HepG2 (cell line): ENCODE measurements around the gene RSKR.

Experiments used
- CAMTA2 ChIP-seq: sonication (generic); formaldehyde crosslinking; IDR thresholded peaks from 2 replicates; pipeline ENCODE4 v1.4.0; 2020; ENCODE audit warnings: mild to moderate bottlenecking, missing genetic modification reagents, borderline replicate concordance
- CEBPB ChIP-seq: IDR thresholded peaks from 2 replicates; pipeline ENCODE4 v1.6.1; 2011; ENCODE audit warnings: low read depth, low read length, improper control_type of control experiment, borderline replicate concordance
- MYC ChIP-seq: sonication (generic); formaldehyde crosslinking; IDR thresholded peaks from 2 replicates; pipeline ENCODE4 v1.9.0; 2021; ENCODE audit warnings: missing genetic modification reagents, borderline replicate concordance
- NFIB ChIP-seq: sonication (generic); formaldehyde crosslinking; IDR thresholded peaks from 2 replicates; pipeline ENCODE4 v1.9.0; 2021; ENCODE audit warnings: missing genetic modification reagents, mild to moderate bottlenecking, borderline replicate concordance
- RFXAP ChIP-seq: sonication (generic); formaldehyde crosslinking; IDR thresholded peaks from 2 replicates; pipeline ENCODE4 v1.4.0; 2020; ENCODE audit warnings: missing genetic modification reagents, borderline replicate concordance
- SETDB1 ChIP-seq: sonication (generic); formaldehyde crosslinking; IDR thresholded peaks from 2 replicates; pipeline ENCODE4 v1.5.1; 2020; ENCODE audit warnings: missing genetic modification reagents, mild to moderate bottlenecking, borderline replicate concordance
- SRF ChIP-seq: IDR thresholded peaks from 2 replicates; pipeline ENCODE4 v1.6.1; 2011; ENCODE audit warnings: mild to moderate bottlenecking, low read depth, low read length, moderate library complexity
- TAF1 ChIP-seq: sonication (generic); formaldehyde crosslinking; IDR thresholded peaks from 2 replicates; pipeline ENCODE4 v1.4.0; 2020; ENCODE audit warnings: missing genetic modification reagents
- ZNF235 ChIP-seq: sonication (generic); formaldehyde crosslinking; IDR thresholded peaks from 2 replicates; pipeline ENCODE4 v1.8.1; 2023; ENCODE audit warnings: mild to moderate bottlenecking, missing genetic modification reagents, borderline replicate concordance
- ZNF430 ChIP-seq: sonication (generic); formaldehyde crosslinking; IDR thresholded peaks from 2 replicates; pipeline ENCODE4 v1.9.0; 2021; ENCODE audit warnings: mild to moderate bottlenecking, missing genetic modification reagents
- TF ChIP-seq, protein P1 (sequence below): sonication (generic); formaldehyde crosslinking; IDR thresholded peaks from 2 replicates; pipeline ENCODE4 v1.8.0; 2022; ENCODE audit warnings: low read depth, missing genetic modification reagents
- TF ChIP-seq, protein P2 (sequence below), 2 experiments: sonication (generic) in 1 of 2; formaldehyde crosslinking in 1 of 2; IDR thresholded peaks; 2 replicates each; pipeline versions ENCODE4 v1.4.0 to v1.6.1; 2016 to 2020; ENCODE audit warnings: borderline replicate concordance in 1 of 2, low read depth in 1 of 2, mild to moderate bottlenecking in 1 of 2, missing genetic modification reagents in 1 of 2
- TF ChIP-seq, protein P3 (sequence below): sonication (generic); formaldehyde crosslinking; IDR thresholded peaks from 2 replicates; pipeline ENCODE4 v1.4.0; 2020; ENCODE audit warnings: missing genetic modification reagents
- TF ChIP-seq, protein P4 (sequence below): sonication (generic); formaldehyde crosslinking; IDR thresholded peaks from 2 replicates; pipeline ENCODE4 v1.5.1; 2020; ENCODE audit warnings: mild to moderate bottlenecking, missing genetic modification reagents, moderate library complexity

DNA sequence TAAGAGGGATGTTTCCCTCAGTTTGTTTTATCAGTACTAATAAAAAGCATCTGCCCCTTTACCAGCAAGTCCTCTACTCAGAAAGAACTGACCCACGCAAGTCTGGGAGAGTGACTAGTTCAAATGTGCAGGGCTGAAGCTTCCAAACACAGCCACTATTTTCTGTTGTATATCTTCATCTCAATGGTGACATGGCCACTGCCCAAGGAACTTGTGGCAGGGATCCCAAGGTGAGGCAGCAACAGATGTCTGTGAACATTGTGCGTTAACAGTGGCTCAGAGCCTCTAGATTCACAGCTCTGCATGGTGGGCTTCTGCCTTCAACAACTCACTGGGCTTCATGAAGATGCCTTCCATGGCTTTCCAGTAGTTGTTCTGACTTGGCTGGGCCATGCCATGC is 34.7 kb upstream of the RSKR start:
- TF ChIP-seq CEBPB, result no peak
- TF ChIP-seq NFIB (CRISPR knock-in tag), result no peak
- TF ChIP-seq TAF1 (CRISPR knock-in tag), result no peak
- TF ChIP-seq RFXAP (CRISPR knock-in tag), result no peak
- TF ChIP-seq SRF, result no peak
- no peak for TF ChIP-seq ZNF235
- TF ChIP-seq CAMTA2 (CRISPR knock-in tag), result no peak
- TF ChIP-seq, protein P1, sequence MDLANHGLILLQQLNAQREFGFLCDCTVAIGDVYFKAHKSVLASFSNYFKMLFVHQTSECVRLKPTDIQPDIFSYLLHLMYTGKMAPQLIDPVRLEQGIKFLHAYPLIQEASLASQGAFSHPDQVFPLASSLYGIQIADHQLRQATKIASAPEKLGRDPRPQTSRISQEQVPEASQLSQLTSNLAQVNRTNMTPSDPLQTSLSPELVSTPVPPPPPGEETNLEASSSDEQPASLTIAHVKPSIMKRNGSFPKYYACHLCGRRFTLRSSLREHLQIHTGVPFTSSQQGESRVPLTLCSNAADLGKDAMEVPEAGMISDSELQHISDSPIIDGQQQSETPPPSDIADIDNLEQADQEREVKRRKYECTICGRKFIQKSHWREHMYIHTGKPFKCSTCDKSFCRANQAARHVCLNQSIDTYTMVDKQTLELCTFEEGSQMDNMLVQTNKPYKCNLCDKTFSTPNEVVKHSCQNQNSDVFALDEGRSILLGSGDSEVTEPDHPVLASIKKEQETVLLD (CRISPR knock-in tag), result no peak
- TF ChIP-seq SETDB1 (CRISPR knock-in tag), result no peak
- TF ChIP-seq, protein P2, sequence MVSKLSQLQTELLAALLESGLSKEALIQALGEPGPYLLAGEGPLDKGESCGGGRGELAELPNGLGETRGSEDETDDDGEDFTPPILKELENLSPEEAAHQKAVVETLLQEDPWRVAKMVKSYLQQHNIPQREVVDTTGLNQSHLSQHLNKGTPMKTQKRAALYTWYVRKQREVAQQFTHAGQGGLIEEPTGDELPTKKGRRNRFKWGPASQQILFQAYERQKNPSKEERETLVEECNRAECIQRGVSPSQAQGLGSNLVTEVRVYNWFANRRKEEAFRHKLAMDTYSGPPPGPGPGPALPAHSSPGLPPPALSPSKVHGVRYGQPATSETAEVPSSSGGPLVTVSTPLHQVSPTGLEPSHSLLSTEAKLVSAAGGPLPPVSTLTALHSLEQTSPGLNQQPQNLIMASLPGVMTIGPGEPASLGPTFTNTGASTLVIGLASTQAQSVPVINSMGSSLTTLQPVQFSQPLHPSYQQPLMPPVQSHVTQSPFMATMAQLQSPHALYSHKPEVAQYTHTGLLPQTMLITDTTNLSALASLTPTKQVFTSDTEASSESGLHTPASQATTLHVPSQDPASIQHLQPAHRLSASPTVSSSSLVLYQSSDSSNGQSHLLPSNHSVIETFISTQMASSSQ (IDR thresholded peaks at IDR 0.05; ENCODE audit: low read depth), result no peak
- TF ChIP-seq, protein P2 (CRISPR knock-in tag; IDR thresholded peaks at IDR 0.05; ENCODE audit: borderline replicate concordance), result no peak
- TF ChIP-seq, protein P3, sequence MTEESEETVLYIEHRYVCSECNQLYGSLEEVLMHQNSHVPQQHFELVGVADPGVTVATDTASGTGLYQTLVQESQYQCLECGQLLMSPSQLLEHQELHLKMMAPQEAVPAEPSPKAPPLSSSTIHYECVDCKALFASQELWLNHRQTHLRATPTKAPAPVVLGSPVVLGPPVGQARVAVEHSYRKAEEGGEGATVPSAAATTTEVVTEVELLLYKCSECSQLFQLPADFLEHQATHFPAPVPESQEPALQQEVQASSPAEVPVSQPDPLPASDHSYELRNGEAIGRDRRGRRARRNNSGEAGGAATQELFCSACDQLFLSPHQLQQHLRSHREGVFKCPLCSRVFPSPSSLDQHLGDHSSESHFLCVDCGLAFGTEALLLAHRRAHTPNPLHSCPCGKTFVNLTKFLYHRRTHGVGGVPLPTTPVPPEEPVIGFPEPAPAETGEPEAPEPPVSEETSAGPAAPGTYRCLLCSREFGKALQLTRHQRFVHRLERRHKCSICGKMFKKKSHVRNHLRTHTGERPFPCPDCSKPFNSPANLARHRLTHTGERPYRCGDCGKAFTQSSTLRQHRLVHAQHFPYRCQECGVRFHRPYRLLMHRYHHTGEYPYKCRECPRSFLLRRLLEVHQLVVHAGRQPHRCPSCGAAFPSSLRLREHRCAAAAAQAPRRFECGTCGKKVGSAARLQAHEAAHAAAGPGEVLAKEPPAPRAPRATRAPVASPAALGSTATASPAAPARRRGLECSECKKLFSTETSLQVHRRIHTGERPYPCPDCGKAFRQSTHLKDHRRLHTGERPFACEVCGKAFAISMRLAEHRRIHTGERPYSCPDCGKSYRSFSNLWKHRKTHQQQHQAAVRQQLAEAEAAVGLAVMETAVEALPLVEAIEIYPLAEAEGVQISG (CRISPR knock-in tag), result no peak
- no peak for TF ChIP-seq ZNF430 (CRISPR knock-in tag)
- TF ChIP-seq, protein P4, sequence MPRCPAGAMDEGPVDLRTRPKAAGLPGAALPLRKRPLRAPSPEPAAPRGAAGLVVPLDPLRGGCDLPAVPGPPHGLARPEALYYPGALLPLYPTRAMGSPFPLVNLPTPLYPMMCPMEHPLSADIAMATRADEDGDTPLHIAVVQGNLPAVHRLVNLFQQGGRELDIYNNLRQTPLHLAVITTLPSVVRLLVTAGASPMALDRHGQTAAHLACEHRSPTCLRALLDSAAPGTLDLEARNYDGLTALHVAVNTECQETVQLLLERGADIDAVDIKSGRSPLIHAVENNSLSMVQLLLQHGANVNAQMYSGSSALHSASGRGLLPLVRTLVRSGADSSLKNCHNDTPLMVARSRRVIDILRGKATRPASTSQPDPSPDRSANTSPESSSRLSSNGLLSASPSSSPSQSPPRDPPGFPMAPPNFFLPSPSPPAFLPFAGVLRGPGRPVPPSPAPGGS (CRISPR knock-in tag), result no peak
- TF ChIP-seq MYC (CRISPR knock-in tag), result no peak
